ENCODE measurements around the gene PRKCH.

DNA sequence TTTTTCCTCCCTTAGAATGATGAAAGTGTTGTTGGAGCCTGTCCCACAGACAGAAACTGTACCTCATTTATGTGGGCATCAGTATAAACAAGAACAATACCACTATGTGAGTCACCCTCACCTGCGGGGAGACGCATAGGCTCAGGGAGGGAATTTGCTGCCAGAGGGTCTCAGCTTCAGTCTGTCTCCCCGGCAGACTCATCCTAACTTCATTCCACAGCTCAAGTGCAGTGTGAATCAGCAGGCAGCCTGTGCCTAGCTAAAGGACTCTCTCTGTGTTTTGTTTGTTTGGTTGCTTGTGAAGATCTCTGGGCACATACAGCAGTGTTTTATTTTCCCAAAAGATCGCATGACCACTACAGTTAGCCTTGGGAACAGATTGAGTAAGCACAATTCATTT, 98.9 kb downstream of the PRKCH start:
- TF ChIP-seq, protein P1, sequence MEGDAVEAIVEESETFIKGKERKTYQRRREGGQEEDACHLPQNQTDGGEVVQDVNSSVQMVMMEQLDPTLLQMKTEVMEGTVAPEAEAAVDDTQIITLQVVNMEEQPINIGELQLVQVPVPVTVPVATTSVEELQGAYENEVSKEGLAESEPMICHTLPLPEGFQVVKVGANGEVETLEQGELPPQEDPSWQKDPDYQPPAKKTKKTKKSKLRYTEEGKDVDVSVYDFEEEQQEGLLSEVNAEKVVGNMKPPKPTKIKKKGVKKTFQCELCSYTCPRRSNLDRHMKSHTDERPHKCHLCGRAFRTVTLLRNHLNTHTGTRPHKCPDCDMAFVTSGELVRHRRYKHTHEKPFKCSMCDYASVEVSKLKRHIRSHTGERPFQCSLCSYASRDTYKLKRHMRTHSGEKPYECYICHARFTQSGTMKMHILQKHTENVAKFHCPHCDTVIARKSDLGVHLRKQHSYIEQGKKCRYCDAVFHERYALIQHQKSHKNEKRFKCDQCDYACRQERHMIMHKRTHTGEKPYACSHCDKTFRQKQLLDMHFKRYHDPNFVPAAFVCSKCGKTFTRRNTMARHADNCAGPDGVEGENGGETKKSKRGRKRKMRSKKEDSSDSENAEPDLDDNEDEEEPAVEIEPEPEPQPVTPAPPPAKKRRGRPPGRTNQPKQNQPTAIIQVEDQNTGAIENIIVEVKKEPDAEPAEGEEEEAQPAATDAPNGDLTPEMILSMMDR (IDR thresholded peaks at IDR 0.05) = no peak
- no peak for TF ChIP-seq POLR2A (IDR thresholded peaks at IDR 0.05)
